IMR-90 (cell line): ENCODE data around the gene TCF19. TPM values are rescaled to one million over a fixed set of nuclear protein-coding genes. Genes with fewer than 3 reads are reported as not detected.

Source experiments
- ATAC-seq: fragments of 200-7000 bp; cut with Tn5 transposase; 2 replicates; pipeline ENCODE4 v1.9.1; 2020; ENCODE audit warnings: low read depth, mild to moderate bottlenecking, moderate library complexity
- BruUV-seq: library from RNA; stranded (reverse); fragments of 400-500 nt; replicated peaks from 2 replicates; lab custom pipeline; 2021; lab: Mats Ljungman, UMichigan
- CTCF ChIA-PET: fragments of 300-600 bp; formaldehyde crosslinking; extraction: SDS; loops from one replicate; lab custom pipeline; 2021; ENCODE audit warnings: antibody characterized with exemption; lab: Yijun Ruan, JAX
- POLR2A ChIA-PET: fragments of 300-600 bp; sonication (Branson Sonifier 250); formaldehyde crosslinking; loops from one replicate; lab custom pipeline; 2022; ENCODE audit warnings: antibody characterized with exemption; ENCODE audit not compliant: unreplicated experiment; lab: Charles Lee
- DNase-seq: peaks from one replicate; pipeline ENCODE4 v3.0.0; 2013
- H2AFZ ChIP-seq: replicated peaks from 2 replicates; pipeline ENCODE3; 2013; ENCODE audit warnings: low read length, mild to moderate bottlenecking; ENCODE audit not compliant: poor library complexity
- H2AK5ac ChIP-seq: 2 replicates; pipeline ENCODE4 v1.6.1; 2013; ENCODE audit warnings: low read depth, low read length, inconsistent platforms
- H2AK9ac ChIP-seq: replicated peaks from 2 replicates; pipeline ENCODE3; 2013; ENCODE audit warnings: mild to moderate bottlenecking, low read depth, low read length, moderate library complexity; ENCODE audit not compliant: poor library complexity
- H2BK120ac ChIP-seq: 2 replicates; pipeline ENCODE4 v1.6.1; 2013; ENCODE audit warnings: low read depth, low read length, inconsistent platforms
- H2BK15ac ChIP-seq: 3 replicates; pipeline ENCODE4 v1.6.1; 2013; ENCODE audit warnings: low read depth, low read length, inconsistent platforms
- H2BK20ac ChIP-seq: 2 replicates; pipeline ENCODE4 v1.6.1; 2013; ENCODE audit warnings: low read depth, mild to moderate bottlenecking, inconsistent platforms, low read length, moderate library complexity
- H2BK5ac ChIP-seq: 2 replicates; pipeline ENCODE4 v1.6.1; 2013; ENCODE audit warnings: mild to moderate bottlenecking, low read depth, low read length, inconsistent platforms; ENCODE audit not compliant: poor library complexity, severe bottlenecking
- H3K14ac ChIP-seq: replicated peaks from 2 replicates; pipeline ENCODE4 v1.6.1; 2013; ENCODE audit warnings: low read depth, low read length, inconsistent platforms
- H3K18ac ChIP-seq: 2 replicates; pipeline ENCODE4 v1.6.1; 2013; ENCODE audit warnings: low read depth, low read length, control low read depth
- H3K23ac ChIP-seq: 2 replicates; pipeline ENCODE4 v1.6.1; 2013; ENCODE audit warnings: low read depth, low read length, inconsistent platforms
- H3K27ac ChIP-seq: 2 replicates; pipeline ENCODE4 v1.5.1; 2013; ENCODE audit warnings: mild to moderate bottlenecking, control low read depth, low read length; ENCODE audit not compliant: insufficient read depth
- H3K27me3 ChIP-seq: 2 replicates; pipeline ENCODE4 v1.6.1; 2013; ENCODE audit warnings: low read length; ENCODE audit not compliant: control insufficient read depth, insufficient read depth
- H3K36me3 ChIP-seq: 2 replicates; pipeline ENCODE4 v1.6.1; 2013; ENCODE audit warnings: low read length, mixed read lengths; ENCODE audit not compliant: control insufficient read depth, insufficient read depth
- H3K4ac ChIP-seq: 2 replicates; pipeline ENCODE4 v1.6.1; 2013; ENCODE audit warnings: low read depth, low read length, inconsistent platforms
- H3K4me1 ChIP-seq: 2 replicates; pipeline ENCODE4 v1.6.1; 2013; ENCODE audit warnings: low read length, mixed read lengths; ENCODE audit not compliant: control insufficient read depth, insufficient read depth
- H3K4me2 ChIP-seq: 2 replicates; pipeline ENCODE4 v1.6.1; 2013; ENCODE audit warnings: low read depth, mild to moderate bottlenecking, control low read depth, low read length, moderate library complexity
- H3K4me3 ChIP-seq: 2 replicates; pipeline ENCODE4 v1.5.1; 2013; ENCODE audit warnings: low read depth, mild to moderate bottlenecking, control low read depth, low read length, moderate library complexity; ENCODE audit not compliant: insufficient read depth
- H3K56ac ChIP-seq: 2 replicates; pipeline ENCODE4 v1.6.1; 2013; ENCODE audit warnings: low read length, inconsistent platforms; ENCODE audit not compliant: insufficient read depth; ENCODE audit errors: extremely low read depth
- H3K79me1 ChIP-seq, 2 experiments: 2 replicates each; pipeline ENCODE4 v1.6.1; 2013; ENCODE audit warnings: low read length in 2 of 2, inconsistent platforms in 1 of 2, low read depth in 1 of 2
- H3K9ac ChIP-seq: 2 replicates; pipeline ENCODE4 v1.6.1; 2013; ENCODE audit warnings: low read depth, low read length, control low read depth
- H3K9me1 ChIP-seq: 2 replicates; pipeline ENCODE4 v1.6.1; 2013; ENCODE audit warnings: low read length, inconsistent platforms; ENCODE audit not compliant: insufficient read depth
- H3K9me3 ChIP-seq: 2 replicates; pipeline ENCODE4 v1.6.1; 2013; ENCODE audit warnings: low read length; ENCODE audit not compliant: control insufficient read depth, insufficient read depth
- H4K20me1 ChIP-seq: 2 replicates; pipeline ENCODE4 v1.6.1; 2013; ENCODE audit warnings: low read length, inconsistent platforms; ENCODE audit not compliant: insufficient read depth
- H4K5ac ChIP-seq: 2 replicates; pipeline ENCODE4 v1.6.1; 2013; ENCODE audit warnings: mild to moderate bottlenecking, low read depth, low read length, control low read depth
- H4K8ac ChIP-seq, 2 experiments: 2 replicates each; pipeline ENCODE4 v1.6.1; 2013; ENCODE audit warnings: low read depth in 2 of 2, low read length in 2 of 2, control low read depth in 1 of 2, inconsistent platforms in 1 of 2
- H4K91ac ChIP-seq: 2 replicates; pipeline ENCODE4 v1.6.1; 2013; ENCODE audit warnings: low read depth, low read length, inconsistent platforms; ENCODE audit not compliant: insufficient read depth
- BHLHE40 ChIP-seq: fragments of 150-350 bp; IDR thresholded peaks from 2 replicates; pipeline ENCODE4 v1.6.1; 2016; ENCODE audit warnings: mild to moderate bottlenecking, low read depth, low read length
- CEBPB ChIP-seq: IDR thresholded peaks from 2 replicates; pipeline ENCODE4 v1.6.1; 2012; ENCODE audit warnings: low read depth, low read length, improper control_type of control experiment
- CHD1 ChIP-seq: IDR thresholded peaks from 2 replicates; pipeline ENCODE4 v1.6.1; 2012; ENCODE audit warnings: low read depth, low read length, improper control_type of control experiment
- CTCF ChIP-seq: conservative IDR thresholded peaks from 2 replicates; pipeline ENCODE4 v1.5.1; 2012; ENCODE audit warnings: mild to moderate bottlenecking, low read depth, low read length, improper control_type of control experiment
- ELK1 ChIP-seq: fragments of 150-350 bp; IDR thresholded peaks from 2 replicates; pipeline ENCODE4 v1.6.1; 2016; ENCODE audit warnings: low read depth, mild to moderate bottlenecking, low read length, moderate library complexity, borderline replicate concordance
- FOS ChIP-seq: fragments of 150-350 bp; IDR thresholded peaks from 2 replicates; pipeline ENCODE4 v1.6.1; 2016; ENCODE audit warnings: low read depth, low read length
- MAFK ChIP-seq: IDR thresholded peaks from 2 replicates; pipeline ENCODE4 v1.6.1; 2012; ENCODE audit warnings: low read depth, low read length, improper control_type of control experiment
- MAZ ChIP-seq: IDR thresholded peaks from 2 replicates; pipeline ENCODE4 v1.6.1; 2012; ENCODE audit warnings: low read depth, mild to moderate bottlenecking, low read length, improper control_type of control experiment, moderate library complexity, borderline replicate concordance
- MXI1 ChIP-seq: IDR thresholded peaks from 2 replicates; pipeline ENCODE4 v1.6.1; 2012; ENCODE audit warnings: low read depth, mild to moderate bottlenecking, low read length, moderate library complexity, borderline replicate concordance
- NFE2L2 ChIP-seq: fragments of 150-350 bp; IDR thresholded peaks from 2 replicates; pipeline ENCODE4 v1.6.1; 2016; ENCODE audit warnings: low read depth, mild to moderate bottlenecking, low read length
- POLR2A ChIP-seq: IDR thresholded peaks from 2 replicates; pipeline ENCODE4 v1.6.1; 2012; ENCODE audit warnings: mild to moderate bottlenecking, low read depth, low read length
- RAD21 ChIP-seq: IDR thresholded peaks from 2 replicates; pipeline ENCODE4 v1.6.1; 2012; ENCODE audit warnings: low read length, improper control_type of control experiment
- RCOR1 ChIP-seq: IDR thresholded peaks from 2 replicates; pipeline ENCODE4 v1.6.1; 2012; ENCODE audit warnings: mild to moderate bottlenecking, low read length, improper control_type of control experiment; ENCODE audit not compliant: insufficient replicate concordance
- RFX5 ChIP-seq: IDR thresholded peaks from 2 replicates; pipeline ENCODE4 v1.8.0; 2012; ENCODE audit warnings: low read depth, mild to moderate bottlenecking, low read length, moderate library complexity
- SMC3 ChIP-seq: fragments of 150-350 bp; IDR thresholded peaks from 2 replicates; pipeline ENCODE4 v1.6.1; 2016; ENCODE audit warnings: low read depth, mild to moderate bottlenecking, antibody characterized with exemption, low read length, moderate library complexity
- WGBS, 2 experiments: methylation state at CpG; one replicate each; pipeline versions ENCODE4 v1.1.5 to v1.1.7; 2013; ENCODE audit warnings: missing lambda C conversion rate in 2 of 2; ENCODE audit not compliant: insufficient read length in 1 of 2; ENCODE audit errors: extremely low coverage in 2 of 2; 5-methylcytosine and 5-hydroxymethylcytosine counted together
- dilution Hi-C: fragments of 300-500 bp; cut with HindIII; formaldehyde crosslinking; loops from one replicate; pipeline ENCODE4 v1.14.3; 2018; ENCODE audit warnings: low sequenced_read_pairs; ENCODE audit not compliant: unreplicated experiment
- in situ Hi-C: fragments of 300-500 bp; cut with MboI; formaldehyde crosslinking; loops from 3 replicates; pipeline ENCODE4 v1.14.3; 2019; ENCODE audit warnings: low sequenced_read_pairs, inconsistent platforms, mixed read lengths
- intact Hi-C: fragments of 100-400 bp; cut with micrococcal nuclease; formaldehyde crosslinking; loops from 2 replicates; pipeline ENCODE4 v1.10.0; 2022
- polyA plus RNA-seq, 3 experiments: library from polyadenylated mRNA; depleted of rRNA; stranded (reverse); fragments of >200 nt; gene quantifications; 2 replicates each; pipeline ENCODE4 v1.2.3, GENCODE V29; 2012; ENCODE audit warnings: low replicate concordance in 1 of 3
- total RNA-seq: library from RNA; depleted of rRNA; stranded (reverse); fragments of >200 nt; gene quantifications from 2 replicates; pipeline ENCODE4 v1.2.3, GENCODE V29; 2012
- TF ChIP-seq, protein P1 (sequence below): fragments of 150-350 bp; IDR thresholded peaks from 2 replicates; pipeline ENCODE4 v1.6.1; 2017; ENCODE audit warnings: mild to moderate bottlenecking, antibody characterized with exemption, low read length, low read depth

Gene TCF19
- total and polyA plus RNA-seq, 2 of the 4 experiments (the other 2 are of a cell fraction): 13.1 to 14.2 TPM

DNA sequence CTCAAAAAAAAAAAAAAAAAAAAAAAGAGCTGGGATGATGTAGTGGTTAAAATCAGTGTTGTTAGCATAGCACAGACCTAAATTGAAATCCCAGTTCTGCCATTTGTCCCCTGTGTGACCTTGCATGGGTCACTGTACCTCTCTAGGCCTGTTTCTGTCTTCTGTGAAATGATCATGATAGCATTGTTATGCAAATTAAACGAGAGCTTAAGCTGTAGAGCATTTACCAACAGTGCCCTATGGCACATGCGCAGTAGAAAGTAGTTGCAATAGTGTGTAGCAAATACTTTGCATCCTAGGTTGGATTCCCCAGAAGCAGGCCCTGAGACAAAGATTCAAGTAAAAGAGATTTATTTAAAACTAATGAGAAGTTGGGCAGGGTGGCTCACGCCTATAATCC, 26.8 kb upstream of the TCF19 start:
- no peak overlapping the region for H3K56ac ChIP-seq
- ChIA-PET POLR2A (interaction anchor here (0.6 kb wide), 1 partner anchor 32 kb away, joined by 3 read pairs; no protein-coding TSS in a partner anchor), CTCF (no interaction called here)
- no peak overlapping the region for H3K4ac ChIP-seq
- no peak overlapping the region for H2AK9ac ChIP-seq
- WGBS, 2 experiments: no CpG with 5 or more reads among the region's 3 CpGs
- no peaks in the 10 kb centered on the region for H3K9me1 ChIP-seq
- H2AFZ ChIP-seq: no peak overlapping the region
- H3K4me3 ChIP-seq: no peak overlapping the region
- H4K91ac ChIP-seq: no peak overlapping the region
- H3K36me3 ChIP-seq: no peaks in the 10 kb centered on the region
- H3K23ac ChIP-seq: no peak overlapping the region
- intact Hi-C loops: no loop called here
- no peak overlapping the region for H2BK5ac ChIP-seq
- no peak overlapping the region for H3K9ac ChIP-seq
- no peak overlapping the region for H3K18ac ChIP-seq
- no peak overlapping the region for H3K27ac ChIP-seq
- in situ Hi-C loops: no loop called here
- H2BK120ac ChIP-seq: no peak overlapping the region
- no peak for TF ChIP-seq MAFK
- TF ChIP-seq FOS: no peak
- no peak for TF ChIP-seq RAD21
- no peak for TF ChIP-seq BHLHE40
- TF ChIP-seq MXI1: no peak
- TF ChIP-seq RCOR1: no peak
- no peak for TF ChIP-seq NFE2L2
- TF ChIP-seq CHD1: no peak
- no peak for TF ChIP-seq RFX5
- TF ChIP-seq POLR2A: no peak
- TF ChIP-seq SMC3: no peak
- TF ChIP-seq CTCF: no peak
- no peak for TF ChIP-seq CEBPB
- no peak for TF ChIP-seq ELK1
- TF ChIP-seq MAZ: no peak
- TF ChIP-seq, protein P1, sequence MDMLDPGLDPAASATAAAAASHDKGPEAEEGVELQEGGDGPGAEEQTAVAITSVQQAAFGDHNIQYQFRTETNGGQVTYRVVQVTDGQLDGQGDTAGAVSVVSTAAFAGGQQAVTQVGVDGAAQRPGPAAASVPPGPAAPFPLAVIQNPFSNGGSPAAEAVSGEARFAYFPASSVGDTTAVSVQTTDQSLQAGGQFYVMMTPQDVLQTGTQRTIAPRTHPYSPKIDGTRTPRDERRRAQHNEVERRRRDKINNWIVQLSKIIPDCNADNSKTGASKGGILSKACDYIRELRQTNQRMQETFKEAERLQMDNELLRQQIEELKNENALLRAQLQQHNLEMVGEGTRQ: no peak
- H3K4me2 ChIP-seq: no peak overlapping the region
- H3K27me3 ChIP-seq: peaks cover 11% of the 10 kb centered on the region
- DNase-seq (no peak), ATAC-seq (no peak)
- no peak overlapping the region for H4K8ac ChIP-seq
- no peaks in the 10 kb centered on the region for H3K9me3 ChIP-seq
- H4K5ac ChIP-seq: no peak overlapping the region
- dilution Hi-C loops: no loop called here
- H3K79me1 ChIP-seq: no peaks in the 10 kb centered on the region
- no peak overlapping the region for H2BK15ac ChIP-seq
- BruUV-seq: no TSS peak
- H2AK5ac ChIP-seq: no peak overlapping the region
- H2BK20ac ChIP-seq: no peak overlapping the region
- H3K4me1 ChIP-seq: no peaks in the 10 kb centered on the region
- no peaks in the 10 kb centered on the region; the same call in 1 of the 2 replicates for H4K20me1 ChIP-seq
- no peak overlapping the region for H3K14ac ChIP-seq
